ENCODE results near the gene DCAF5.

DNA sequence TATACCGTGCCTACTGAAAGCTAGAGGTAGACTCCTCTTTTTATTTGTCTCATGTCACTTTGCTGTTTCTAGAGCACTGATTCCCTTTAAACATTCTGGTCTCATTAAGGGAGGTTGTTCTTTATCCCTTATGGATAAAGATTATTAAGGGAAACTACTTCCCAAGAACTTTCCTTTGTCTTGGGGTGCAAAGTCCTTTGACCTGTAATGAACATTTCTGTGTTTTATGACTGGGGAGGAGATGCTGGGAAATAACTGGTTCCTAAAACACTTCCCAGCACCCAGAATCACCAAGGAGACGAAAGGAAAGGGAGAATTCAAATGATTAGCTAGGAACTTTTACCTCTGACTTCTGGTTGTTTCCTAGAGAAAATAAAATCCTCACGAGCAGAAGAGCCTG is 110.6 kb downstream of the DCAF5 start:
- TF ChIP-seq, protein P1, sequence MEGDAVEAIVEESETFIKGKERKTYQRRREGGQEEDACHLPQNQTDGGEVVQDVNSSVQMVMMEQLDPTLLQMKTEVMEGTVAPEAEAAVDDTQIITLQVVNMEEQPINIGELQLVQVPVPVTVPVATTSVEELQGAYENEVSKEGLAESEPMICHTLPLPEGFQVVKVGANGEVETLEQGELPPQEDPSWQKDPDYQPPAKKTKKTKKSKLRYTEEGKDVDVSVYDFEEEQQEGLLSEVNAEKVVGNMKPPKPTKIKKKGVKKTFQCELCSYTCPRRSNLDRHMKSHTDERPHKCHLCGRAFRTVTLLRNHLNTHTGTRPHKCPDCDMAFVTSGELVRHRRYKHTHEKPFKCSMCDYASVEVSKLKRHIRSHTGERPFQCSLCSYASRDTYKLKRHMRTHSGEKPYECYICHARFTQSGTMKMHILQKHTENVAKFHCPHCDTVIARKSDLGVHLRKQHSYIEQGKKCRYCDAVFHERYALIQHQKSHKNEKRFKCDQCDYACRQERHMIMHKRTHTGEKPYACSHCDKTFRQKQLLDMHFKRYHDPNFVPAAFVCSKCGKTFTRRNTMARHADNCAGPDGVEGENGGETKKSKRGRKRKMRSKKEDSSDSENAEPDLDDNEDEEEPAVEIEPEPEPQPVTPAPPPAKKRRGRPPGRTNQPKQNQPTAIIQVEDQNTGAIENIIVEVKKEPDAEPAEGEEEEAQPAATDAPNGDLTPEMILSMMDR (IDR thresholded peaks at IDR 0.05; ENCODE audit: low read length) = no peak
- TF ChIP-seq EZH2 (optimal IDR thresholded peaks at IDR 0.05; ENCODE audit: low read depth, low read length) = no peak

All from MM.1S (cell line).